ENCODE results near the gene UPK3A. TPM values are rescaled to one million over a fixed set of nuclear protein-coding genes. Genes with fewer than 3 reads are reported as not detected.
A peak's percentile ranks its signal among the peaks of the same experiment; 100 is the strongest.

Gene UPK3A
- total RNA-seq, 1 donor, result not detected

DNA sequence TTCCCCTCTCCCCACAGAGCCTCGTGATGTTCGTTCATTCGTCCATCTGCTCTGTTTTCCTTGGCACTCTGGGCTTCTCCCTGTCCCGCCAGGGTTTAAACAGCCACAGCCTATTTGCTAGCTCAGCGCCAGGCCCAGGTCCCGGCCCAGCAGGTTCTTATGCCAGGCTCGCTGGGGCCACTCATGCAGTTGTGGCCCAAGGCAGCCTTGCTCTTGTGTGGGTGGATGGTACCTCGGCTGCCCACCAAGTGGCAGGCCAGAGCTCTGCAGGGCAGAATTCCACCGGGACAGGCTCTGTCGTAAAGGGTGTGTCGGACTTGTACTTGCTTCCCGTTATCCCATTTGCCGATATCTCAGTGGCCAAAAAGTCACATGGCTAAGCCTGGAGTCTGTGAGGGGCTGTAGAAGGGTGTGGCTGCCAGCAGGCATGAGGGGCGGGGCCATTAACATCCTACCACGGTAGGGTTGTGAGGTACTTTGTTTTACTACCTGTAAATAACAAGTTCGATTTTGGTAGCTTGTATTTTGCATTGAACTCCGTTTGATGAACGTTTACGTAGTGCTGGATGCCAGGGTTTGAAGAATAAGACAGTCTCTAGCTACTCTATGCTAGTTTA is 32.9 kb downstream of the UPK3A start:
- DNase-seq (ENCODE audit: low read depth), result peak; percentile 56
- TF ChIP-seq CTCF (IDR thresholded peaks at IDR 0.05; ENCODE audit: insufficient read depth, low read depth, low read length), result peak; percentile 46
- no peak overlapping the region for H3K4me3 ChIP-seq (ENCODE audit: low read depth, low read length)

GRCh38 chr22:45318168-45318557 is 33.4 kb downstream of the UPK3A start:
- no peak overlapping the region for H3K4me3 ChIP-seq (ENCODE audit: low read depth, low read length)
- no peak for TF ChIP-seq CTCF (IDR thresholded peaks at IDR 0.05; ENCODE audit: insufficient read depth, low read depth, low read length)
- DNase-seq (ENCODE audit: low read depth), result peak; percentile 95

- no peak overlapping the region for H3K4me3 ChIP-seq (ENCODE audit: low read depth, low read length)
- DNase-seq (ENCODE audit: low read depth), result peak; percentile 74
- no peak for TF ChIP-seq CTCF (IDR thresholded peaks at IDR 0.05; ENCODE audit: insufficient read depth, low read depth, low read length)
Measured at GRCh38 chr22:45318558-45319323, 34.0 kb downstream of the UPK3A start.

- peak; percentile 77 for DNase-seq (ENCODE audit: low read depth)
- no peak for TF ChIP-seq CTCF (IDR thresholded peaks at IDR 0.05; ENCODE audit: insufficient read depth, low read depth, low read length)
- H3K4me3 ChIP-seq (ENCODE audit: low read depth, low read length), result no peak overlapping the region
Measured at GRCh38 chr22:45319324-45319685, 34.6 kb downstream of the UPK3A start.

- DNase-seq (ENCODE audit: low read depth), result peak; percentile 70
- TF ChIP-seq CTCF (IDR thresholded peaks at IDR 0.05; ENCODE audit: insufficient read depth, low read depth, low read length), result no peak
- H3K4me3 ChIP-seq (ENCODE audit: low read depth, low read length), result no peak overlapping the region
Measured at GRCh38 chr22:45320357-45320976, 35.7 kb downstream of the UPK3A start.

GRCh38 chr22:45321827-45322226 is 37.1 kb downstream of the UPK3A start:
- TF ChIP-seq CTCF (IDR thresholded peaks at IDR 0.05; ENCODE audit: insufficient read depth, low read depth, low read length), result no peak
- no peak overlapping the region for H3K4me3 ChIP-seq (ENCODE audit: low read depth, low read length)
- no peak for DNase-seq (ENCODE audit: low read depth)

All from fibroblast of villous mesenchyme (primary cell).